GM23338 (cell line): ENCODE data around the gene NDNF. TPM values are rescaled to one million over a fixed set of nuclear protein-coding genes. Genes with fewer than 3 reads are reported as not detected.

ENCODE experiments used
- ATAC-seq: fragments of 200-7000 bp; cut with Tn5 transposase; 3 replicates; pipeline ENCODE4 v1.9.1; 2020
- DNase-seq: peaks from one replicate; pipeline ENCODE4 v3.0.0-alpha.2; 2015; ENCODE audit warnings: low spot score
- H2AFZ ChIP-seq: fragments of 200-600 bp; sonication (generic); 2 replicates; pipeline ENCODE4 v1.8.0; 2016; ENCODE audit warnings: antibody characterized with exemption, mild to moderate bottlenecking, moderate library complexity
- H3F3A ChIP-seq: fragments of 200-600 bp; sonication (generic); replicated peaks from 2 replicates; pipeline ENCODE4 v1.8.0; 2017; ENCODE audit warnings: antibody characterized with exemption, mixed run types, low read depth
- H3K27ac ChIP-seq: fragments of 200-600 bp; sonication (generic); 2 replicates; pipeline ENCODE4 v1.6.1; 2016; ENCODE audit warnings: low read depth
- H3K27me3 ChIP-seq: fragments of 200-600 bp; sonication (generic); 2 replicates; pipeline ENCODE4 v1.8.0; 2016; ENCODE audit warnings: mild to moderate bottlenecking, mixed run types, moderate library complexity; ENCODE audit not compliant: insufficient read depth
- H3K36me3 ChIP-seq: fragments of 200-600 bp; sonication (generic); 2 replicates; pipeline ENCODE4 v1.8.0; 2016; ENCODE audit warnings: mild to moderate bottlenecking; ENCODE audit not compliant: insufficient read depth
- H3K4me1 ChIP-seq: fragments of 200-600 bp; sonication (generic); 2 replicates; pipeline ENCODE4 v1.8.0; 2016; ENCODE audit warnings: mild to moderate bottlenecking, moderate library complexity; ENCODE audit not compliant: insufficient read depth
- H3K4me2 ChIP-seq: fragments of 200-600 bp; sonication (generic); 2 replicates; pipeline ENCODE4 v1.7.1; 2017; ENCODE audit warnings: mixed run types
- H3K4me3 ChIP-seq: fragments of 200-600 bp; sonication (generic); 2 replicates; pipeline ENCODE4 v1.6.1; 2016; ENCODE audit warnings: mixed run types
- H3K79me2 ChIP-seq: fragments of 200-600 bp; sonication (generic); replicated peaks from 2 replicates; pipeline ENCODE4 v1.8.0; 2017; ENCODE audit warnings: mild to moderate bottlenecking; ENCODE audit not compliant: insufficient read depth
- H3K9me2 ChIP-seq: fragments of 200-600 bp; sonication (generic); 2 replicates; pipeline ENCODE4 v1.8.0; 2017; ENCODE audit not compliant: insufficient read depth
- H4K20me1 ChIP-seq: fragments of 200-600 bp; sonication (generic); replicated peaks from 2 replicates; pipeline ENCODE4 v1.8.0; 2017; ENCODE audit warnings: mild to moderate bottlenecking; ENCODE audit not compliant: insufficient read depth
- H3K27ac Mint-ChIP-seq: 2 replicates; pipeline ENCODE4 v1.8.0; 2020; ENCODE audit warnings: inconsistent platforms, mild to moderate bottlenecking, moderate library complexity, mixed read lengths
- H3K27me3 Mint-ChIP-seq: 3 replicates; pipeline ENCODE4 v1.8.0; 2022; ENCODE audit warnings: low read depth, mild to moderate bottlenecking, moderate library complexity, mixed read lengths, inconsistent platforms; ENCODE audit not compliant: insufficient read depth, poor library complexity
- H3K36me3 Mint-ChIP-seq: 3 replicates; pipeline ENCODE4 v1.8.0; 2021; ENCODE audit warnings: low read depth, mild to moderate bottlenecking, inconsistent platforms, moderate library complexity, mixed read lengths
- H3K4me1 Mint-ChIP-seq: 3 replicates; pipeline ENCODE4 v1.8.0; 2020; ENCODE audit warnings: mild to moderate bottlenecking, inconsistent platforms, mixed read lengths
- H3K4me3 Mint-ChIP-seq: 3 replicates; pipeline ENCODE4 v1.8.0; 2021; ENCODE audit warnings: moderate library complexity, mild to moderate bottlenecking, inconsistent platforms, mixed read lengths
- H3K9me3 Mint-ChIP-seq: 3 replicates; pipeline ENCODE4 v1.8.0; 2020; ENCODE audit warnings: moderate library complexity, mild to moderate bottlenecking, inconsistent platforms, mixed read lengths
- CREB1 ChIP-seq: fragments of 250-450 bp; sonication (Bioruptor Pico); IDR thresholded peaks from 2 replicates; pipeline ENCODE4 v1.5.0; 2020; ENCODE audit warnings: low read depth, mild to moderate bottlenecking, moderate library complexity
- ETS1 ChIP-seq: IDR thresholded peaks from 2 replicates; pipeline ENCODE4 v1.6.1; 2016; ENCODE audit warnings: antibody characterized with exemption
- EZH2 ChIP-seq: fragments of 200-600 bp; sonication (generic); IDR thresholded peaks from one replicate; pipeline ENCODE4 v1.8.0; 2017; ENCODE audit warnings: antibody characterized with exemption, mild to moderate bottlenecking, low read depth; ENCODE audit not compliant: unreplicated experiment
- EZH2phosphoT487 ChIP-seq: fragments of 200-600 bp; sonication (generic); IDR thresholded peaks from one replicate; pipeline ENCODE4 v1.8.1; 2018; ENCODE audit warnings: antibody characterized with exemption; ENCODE audit not compliant: unreplicated experiment
- JUNB ChIP-seq: IDR thresholded peaks from one replicate; pipeline ENCODE4 v1.6.1; 2016; ENCODE audit warnings: antibody characterized with exemption; ENCODE audit not compliant: unreplicated experiment
- NANOG ChIP-seq: IDR thresholded peaks from 2 replicates; pipeline ENCODE4 v1.6.1; 2016; ENCODE audit warnings: antibody characterized with exemption, borderline replicate concordance
- REST ChIP-seq: IDR thresholded peaks from one replicate; pipeline ENCODE4 v1.6.1; 2018; ENCODE audit warnings: antibody characterized with exemption; ENCODE audit not compliant: unreplicated experiment
- STAT1 ChIP-seq: IDR thresholded peaks from one replicate; pipeline ENCODE4 v1.6.1; 2016; ENCODE audit warnings: antibody characterized with exemption; ENCODE audit not compliant: unreplicated experiment
- ZNF114 ChIP-seq: fragments of 250-450 bp; sonication (Bioruptor Pico); IDR thresholded peaks from 2 replicates; pipeline ENCODE4 v1.5.0; 2020; ENCODE audit warnings: mild to moderate bottlenecking, moderate library complexity
- ZNF331 ChIP-seq: fragments of 250-450 bp; sonication (Bioruptor Pico); IDR thresholded peaks from 2 replicates; pipeline ENCODE4 v1.5.0; 2020; ENCODE audit warnings: low read depth, mild to moderate bottlenecking, moderate library complexity
- polyA plus RNA-seq: library from polyadenylated mRNA; unstranded; fragments of >200 nt; fragmentation: Nextera tagmentation; extraction: Ambion mirVana; gene quantifications from 2 replicates; pipeline ENCODE4 v1.2.1, GENCODE V29; 2016
- total RNA-seq: library from RNA; depleted of rRNA; stranded (reverse); fragments of >200 nt; shearing (Covaris generic); gene quantifications from 2 replicates; pipeline ENCODE4 v1.2.3, GENCODE V29; 2014
- TF ChIP-seq, protein P1 (sequence below), 2 experiments: fragments of 200-600 bp in 1 of 2; sonication (generic) in 1 of 2; conservative IDR thresholded peaks; 2 replicates each; pipeline versions ENCODE4 v1.5.1 to v1.6.1; 2016 to 2017; ENCODE audit warnings: antibody characterized with exemption in 2 of 2, low read depth in 2 of 2, mild to moderate bottlenecking in 2 of 2, moderate library complexity in 1 of 2
- TF ChIP-seq, protein P2 (sequence below): fragments of 250-450 bp; sonication (Bioruptor Pico); IDR thresholded peaks from 2 replicates; pipeline ENCODE4 v1.5.0; 2020; ENCODE audit warnings: mild to moderate bottlenecking, moderate library complexity

The NDNF gene
- total and polyA plus RNA-seq, 2 experiments from 2014 or later = 0.31 to 0.73 TPM

GRCh38 chr4:121026034-121026433 is 46.3 kb downstream of the NDNF start (continued):
- TF ChIP-seq, protein P1, sequence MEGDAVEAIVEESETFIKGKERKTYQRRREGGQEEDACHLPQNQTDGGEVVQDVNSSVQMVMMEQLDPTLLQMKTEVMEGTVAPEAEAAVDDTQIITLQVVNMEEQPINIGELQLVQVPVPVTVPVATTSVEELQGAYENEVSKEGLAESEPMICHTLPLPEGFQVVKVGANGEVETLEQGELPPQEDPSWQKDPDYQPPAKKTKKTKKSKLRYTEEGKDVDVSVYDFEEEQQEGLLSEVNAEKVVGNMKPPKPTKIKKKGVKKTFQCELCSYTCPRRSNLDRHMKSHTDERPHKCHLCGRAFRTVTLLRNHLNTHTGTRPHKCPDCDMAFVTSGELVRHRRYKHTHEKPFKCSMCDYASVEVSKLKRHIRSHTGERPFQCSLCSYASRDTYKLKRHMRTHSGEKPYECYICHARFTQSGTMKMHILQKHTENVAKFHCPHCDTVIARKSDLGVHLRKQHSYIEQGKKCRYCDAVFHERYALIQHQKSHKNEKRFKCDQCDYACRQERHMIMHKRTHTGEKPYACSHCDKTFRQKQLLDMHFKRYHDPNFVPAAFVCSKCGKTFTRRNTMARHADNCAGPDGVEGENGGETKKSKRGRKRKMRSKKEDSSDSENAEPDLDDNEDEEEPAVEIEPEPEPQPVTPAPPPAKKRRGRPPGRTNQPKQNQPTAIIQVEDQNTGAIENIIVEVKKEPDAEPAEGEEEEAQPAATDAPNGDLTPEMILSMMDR (conservative IDR thresholded peaks at IDR 0.05; ENCODE audit: low read depth in 2 of 2) = no peak
- no peak for TF ChIP-seq CREB1
- TF ChIP-seq STAT1 = no peak
- no peak for TF ChIP-seq ZNF331
- TF ChIP-seq ETS1 = no peak
- TF ChIP-seq NANOG = no peak
- no peak for TF ChIP-seq EZH2phosphoT487

DNA sequence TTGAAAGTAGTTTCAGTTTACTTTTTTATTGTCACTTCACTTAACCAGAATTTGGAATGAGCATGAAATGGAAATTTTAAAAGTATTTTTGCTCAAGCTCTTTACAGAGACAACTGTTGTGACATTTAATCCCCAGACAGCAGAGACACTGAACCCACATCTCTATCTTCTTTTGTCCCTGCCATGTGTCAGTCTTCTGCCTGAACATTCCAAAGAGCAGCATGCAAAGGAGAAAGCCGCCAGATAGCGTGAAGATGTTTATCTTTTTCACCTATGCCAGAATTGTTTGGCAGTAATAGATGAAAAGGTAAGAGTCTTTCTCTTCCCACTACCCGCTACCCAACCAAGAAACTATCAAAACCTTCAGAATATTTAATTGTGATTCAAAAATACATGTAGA is 46.8 kb downstream of the NDNF start:
- ATAC-seq (no peak), DNase-seq (no peak)
- Histone ChIP-seq H3K79me2 (no peaks in the 10 kb centered on the region), H2AFZ (no peak overlapping the region), H3K4me1 (no peaks in the 10 kb centered on the region), H3K27me3 (no peaks in the 10 kb centered on the region), H3F3A (no peaks in the 10 kb centered on the region), H3K9me2 (no peaks in the 10 kb centered on the region), H3K27ac (no peak overlapping the region), H3K36me3 (no peaks in the 10 kb centered on the region), H3K4me2 (no peak overlapping the region), H3K4me3 (no peak overlapping the region), H4K20me1 (no peaks in the 10 kb centered on the region)
- Mint-ChIP-seq H3K4me3 (no peak overlapping the region), H3K4me1 (peaks cover 3% of the 10 kb centered on the region; the same call in 2 of the 3 replicates), H3K36me3 (no peaks in the 10 kb centered on the region), H3K27ac (no peak overlapping the region), H3K9me3 (no peaks in the 10 kb centered on the region; the same call in 2 of the 3 replicates), H3K27me3 (no peaks in the 10 kb centered on the region)
- TF ChIP-seq JUNB = no peak
- TF ChIP-seq ZNF114 (CRISPR knock-in tag) = no peak
- TF ChIP-seq EZH2 = no peak
- no peak for TF ChIP-seq ZNF331
- TF ChIP-seq CREB1 = no peak
- TF ChIP-seq STAT1 = no peak
- no peak for TF ChIP-seq REST
- no peak for TF ChIP-seq ETS1
- TF ChIP-seq, protein P2, sequence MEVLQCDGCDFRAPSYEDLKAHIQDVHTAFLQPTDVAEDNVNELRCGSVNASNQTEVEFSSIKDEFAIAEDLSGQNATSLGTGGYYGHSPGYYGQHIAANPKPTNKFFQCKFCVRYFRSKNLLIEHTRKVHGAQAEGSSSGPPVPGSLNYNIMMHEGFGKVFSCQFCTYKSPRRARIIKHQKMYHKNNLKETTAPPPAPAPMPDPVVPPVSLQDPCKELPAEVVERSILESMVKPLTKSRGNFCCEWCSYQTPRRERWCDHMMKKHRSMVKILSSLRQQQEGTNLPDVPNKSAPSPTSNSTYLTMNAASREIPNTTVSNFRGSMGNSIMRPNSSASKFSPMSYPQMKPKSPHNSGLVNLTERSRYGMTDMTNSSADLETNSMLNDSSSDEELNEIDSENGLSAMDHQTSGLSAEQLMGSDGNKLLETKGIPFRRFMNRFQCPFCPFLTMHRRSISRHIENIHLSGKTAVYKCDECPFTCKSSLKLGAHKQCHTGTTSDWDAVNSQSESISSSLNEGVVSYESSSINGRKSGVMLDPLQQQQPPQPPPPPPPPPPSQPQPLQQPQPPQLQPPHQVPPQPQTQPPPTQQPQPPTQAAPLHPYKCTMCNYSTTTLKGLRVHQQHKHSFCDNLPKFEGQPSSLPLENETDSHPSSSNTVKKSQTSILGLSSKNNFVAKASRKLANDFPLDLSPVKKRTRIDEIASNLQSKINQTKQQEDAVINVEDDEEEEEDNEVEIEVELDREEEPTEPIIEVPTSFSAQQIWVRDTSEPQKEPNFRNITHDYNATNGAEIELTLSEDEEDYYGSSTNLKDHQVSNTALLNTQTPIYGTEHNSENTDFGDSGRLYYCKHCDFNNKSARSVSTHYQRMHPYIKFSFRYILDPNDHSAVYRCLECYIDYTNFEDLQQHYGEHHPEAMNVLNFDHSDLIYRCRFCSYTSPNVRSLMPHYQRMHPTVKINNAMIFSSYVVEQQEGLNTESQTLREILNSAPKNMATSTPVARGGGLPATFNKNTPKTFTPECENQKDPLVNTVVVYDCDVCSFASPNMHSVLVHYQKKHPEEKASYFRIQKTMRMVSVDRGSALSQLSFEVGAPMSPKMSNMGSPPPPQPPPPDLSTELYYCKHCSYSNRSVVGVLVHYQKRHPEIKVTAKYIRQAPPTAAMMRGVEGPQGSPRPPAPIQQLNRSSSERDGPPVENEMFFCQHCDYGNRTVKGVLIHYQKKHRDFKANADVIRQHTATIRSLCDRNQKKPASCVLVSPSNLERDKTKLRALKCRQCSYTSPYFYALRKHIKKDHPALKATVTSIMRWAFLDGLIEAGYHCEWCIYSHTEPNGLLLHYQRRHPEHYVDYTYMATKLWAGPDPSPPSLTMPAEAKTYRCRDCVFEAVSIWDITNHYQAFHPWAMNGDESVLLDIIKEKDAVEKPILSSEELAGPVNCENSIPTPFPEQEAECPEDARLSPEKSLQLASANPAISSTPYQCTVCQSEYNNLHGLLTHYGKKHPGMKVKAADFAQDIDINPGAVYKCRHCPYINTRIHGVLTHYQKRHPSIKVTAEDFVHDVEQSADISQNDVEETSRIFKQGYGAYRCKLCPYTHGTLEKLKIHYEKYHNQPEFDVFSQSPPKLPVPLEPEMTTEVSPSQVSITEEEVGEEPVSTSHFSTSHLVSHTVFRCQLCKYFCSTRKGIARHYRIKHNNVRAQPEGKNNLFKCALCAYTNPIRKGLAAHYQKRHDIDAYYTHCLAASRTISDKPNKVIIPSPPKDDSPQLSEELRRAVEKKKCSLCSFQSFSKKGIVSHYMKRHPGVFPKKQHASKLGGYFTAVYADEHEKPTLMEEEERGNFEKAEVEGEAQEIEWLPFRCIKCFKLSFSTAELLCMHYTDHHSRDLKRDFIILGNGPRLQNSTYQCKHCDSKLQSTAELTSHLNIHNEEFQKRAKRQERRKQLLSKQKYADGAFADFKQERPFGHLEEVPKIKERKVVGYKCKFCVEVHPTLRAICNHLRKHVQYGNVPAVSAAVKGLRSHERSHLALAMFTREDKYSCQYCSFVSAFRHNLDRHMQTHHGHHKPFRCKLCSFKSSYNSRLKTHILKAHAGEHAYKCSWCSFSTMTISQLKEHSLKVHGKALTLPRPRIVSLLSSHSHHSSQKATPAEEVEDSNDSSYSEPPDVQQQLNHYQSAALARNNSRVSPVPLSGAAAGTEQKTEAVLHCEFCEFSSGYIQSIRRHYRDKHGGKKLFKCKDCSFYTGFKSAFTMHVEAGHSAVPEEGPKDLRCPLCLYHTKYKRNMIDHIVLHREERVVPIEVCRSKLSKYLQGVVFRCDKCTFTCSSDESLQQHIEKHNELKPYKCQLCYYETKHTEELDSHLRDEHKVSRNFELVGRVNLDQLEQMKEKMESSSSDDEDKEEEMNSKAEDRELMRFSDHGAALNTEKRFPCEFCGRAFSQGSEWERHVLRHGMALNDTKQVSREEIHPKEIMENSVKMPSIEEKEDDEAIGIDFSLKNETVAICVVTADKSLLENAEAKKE (CRISPR knock-in tag) = no peak
